ENCODE data around the gene TET1.
"Not testable (repeated sequence)": the region's sequence is repeated elsewhere in the genome, so short reads cannot be mapped to it uniquely, and the experiment has no call there.

TET1 gene

DNA sequence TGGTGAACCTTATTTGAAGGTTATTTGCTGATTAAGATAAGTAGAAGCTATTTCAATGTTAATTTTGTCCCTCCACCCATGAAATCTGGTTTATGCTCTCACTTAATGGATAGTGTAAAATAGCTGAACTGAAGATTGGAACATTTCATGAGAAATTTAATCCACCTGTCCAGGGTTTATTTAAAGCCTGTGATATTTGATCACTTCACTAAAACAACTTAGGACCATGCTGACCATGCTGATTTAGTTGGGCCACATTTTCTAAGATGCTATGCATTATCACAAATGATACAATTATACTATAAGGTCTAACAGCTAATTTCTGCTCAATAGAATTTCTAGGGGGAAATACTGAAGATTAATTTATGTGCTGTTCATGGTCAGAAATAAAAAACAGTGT lies 53.8 kb downstream of the TET1 start:
- not testable (repeated sequence) for DNase-seq (ENCODE audit: low read depth)

DNA sequence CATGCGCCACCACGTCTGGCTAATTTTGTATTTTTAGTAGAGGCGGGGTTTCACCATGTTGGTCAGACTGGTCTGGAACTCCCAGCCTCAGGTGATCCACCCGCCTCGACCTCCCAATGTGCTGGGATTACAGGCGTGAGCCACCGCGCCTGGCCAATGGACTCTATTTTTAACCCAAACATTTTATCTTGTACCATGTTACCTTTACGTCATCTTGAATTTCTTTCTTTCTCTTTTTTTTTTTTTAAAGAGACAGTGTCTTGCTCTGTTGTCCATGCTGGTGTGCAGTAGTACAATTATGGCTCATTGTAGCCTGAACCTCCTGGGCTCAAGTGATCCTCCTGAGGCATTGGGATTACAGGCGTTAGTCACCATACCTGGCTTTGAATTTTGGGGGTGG lies 57.6 kb downstream of the TET1 start:
- not testable (repeated sequence) for DNase-seq (ENCODE audit: low read depth)

- no peak for DNase-seq (ENCODE audit: low read depth)
Observed at GRCh38 chr10:68618234-68618633, 58.1 kb downstream of the TET1 start.

GRCh38 chr10:68619595-68619994 lies 59.5 kb downstream of the TET1 start:
- no peak for DNase-seq (ENCODE audit: low read depth)

DNA sequence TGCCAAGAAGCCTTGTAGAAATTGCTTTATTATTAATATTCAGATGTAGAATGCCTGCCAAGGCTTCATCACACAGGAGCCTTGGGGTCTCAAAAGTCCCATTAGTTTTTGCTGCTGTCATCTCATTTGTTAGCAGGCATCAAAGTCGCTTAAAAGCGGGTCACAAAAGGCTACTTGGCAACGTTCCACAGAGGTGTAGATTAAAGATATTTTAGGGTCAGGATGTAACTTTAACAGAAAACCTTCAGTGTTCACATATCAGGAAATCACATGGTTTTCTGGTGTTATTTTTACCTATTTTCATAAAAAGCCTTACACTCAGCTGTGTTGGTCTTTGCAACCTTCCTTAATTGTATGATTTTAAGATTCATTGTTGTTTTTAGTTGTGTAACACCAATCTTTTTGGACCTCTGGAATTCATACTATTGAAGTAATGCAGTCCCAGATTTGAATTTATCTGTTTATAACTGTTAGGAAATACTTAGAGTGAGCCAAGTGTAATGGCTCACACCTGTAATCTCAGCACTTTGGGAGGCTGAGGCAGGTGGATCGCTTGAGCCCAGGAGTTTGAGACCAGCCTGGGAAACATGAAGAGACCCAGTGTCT lies 65.3 kb downstream of the TET1 start:
- DNase-seq (ENCODE audit: low read depth) = no peak

GRCh38 chr10:68628576-68629127 lies 68.5 kb downstream of the TET1 start:
- DNase-seq (ENCODE audit: low read depth) = no peak

- not testable (repeated sequence) for DNase-seq (ENCODE audit: low read depth)
Observed at GRCh38 chr10:68632271-68632560, 72.1 kb downstream of the TET1 start.

DNA sequence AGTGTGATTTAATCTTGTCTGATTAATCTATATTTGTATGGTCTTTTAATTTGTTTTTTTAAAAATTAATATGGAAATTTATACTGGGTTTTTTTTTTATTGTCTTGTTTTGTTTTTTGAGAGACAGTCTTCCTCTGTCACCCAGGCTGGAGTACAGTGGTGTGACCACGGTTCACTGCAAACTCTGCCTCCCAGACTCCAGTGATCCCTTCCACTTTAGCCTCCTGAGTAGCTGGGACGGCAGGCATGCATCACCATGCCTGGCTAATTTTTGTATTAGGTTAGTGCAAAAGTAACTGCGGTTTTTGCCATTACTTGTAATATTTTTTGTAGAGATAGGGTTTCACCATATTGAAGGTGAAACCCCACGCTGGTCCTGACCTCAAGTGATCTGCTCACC lies 73.1 kb downstream of the TET1 start:
- DNase-seq (ENCODE audit: low read depth) = no peak

- DNase-seq (ENCODE audit: low read depth) = no peak
Observed at GRCh38 chr10:68633816-68634466, 73.8 kb downstream of the TET1 start.

DNA sequence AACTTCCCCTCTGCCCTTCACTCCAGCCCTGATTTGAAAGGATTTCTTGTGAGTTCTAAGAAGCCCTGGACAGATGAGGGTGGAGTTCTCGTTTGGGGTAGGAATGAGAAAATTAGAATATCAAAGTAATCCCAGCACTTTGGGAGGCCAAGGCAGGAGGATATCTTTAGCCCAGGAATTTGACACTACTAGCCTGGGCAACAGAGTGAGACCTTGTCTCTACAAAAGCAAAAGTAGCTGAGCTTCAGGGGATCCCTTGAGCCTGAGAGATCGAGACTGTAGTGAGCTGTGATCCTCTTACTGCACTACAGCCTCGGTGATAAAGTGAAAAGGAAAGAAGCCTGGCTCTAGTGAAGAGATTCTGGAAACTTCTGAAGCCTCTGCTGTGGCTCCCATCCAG lies 76.2 kb downstream of the TET1 start:
- no peak for DNase-seq (ENCODE audit: low read depth)

GRCh38 chr10:68643550-68643949 lies 83.4 kb downstream of the TET1 start:
- not testable (repeated sequence) for DNase-seq (ENCODE audit: low read depth)

DNA sequence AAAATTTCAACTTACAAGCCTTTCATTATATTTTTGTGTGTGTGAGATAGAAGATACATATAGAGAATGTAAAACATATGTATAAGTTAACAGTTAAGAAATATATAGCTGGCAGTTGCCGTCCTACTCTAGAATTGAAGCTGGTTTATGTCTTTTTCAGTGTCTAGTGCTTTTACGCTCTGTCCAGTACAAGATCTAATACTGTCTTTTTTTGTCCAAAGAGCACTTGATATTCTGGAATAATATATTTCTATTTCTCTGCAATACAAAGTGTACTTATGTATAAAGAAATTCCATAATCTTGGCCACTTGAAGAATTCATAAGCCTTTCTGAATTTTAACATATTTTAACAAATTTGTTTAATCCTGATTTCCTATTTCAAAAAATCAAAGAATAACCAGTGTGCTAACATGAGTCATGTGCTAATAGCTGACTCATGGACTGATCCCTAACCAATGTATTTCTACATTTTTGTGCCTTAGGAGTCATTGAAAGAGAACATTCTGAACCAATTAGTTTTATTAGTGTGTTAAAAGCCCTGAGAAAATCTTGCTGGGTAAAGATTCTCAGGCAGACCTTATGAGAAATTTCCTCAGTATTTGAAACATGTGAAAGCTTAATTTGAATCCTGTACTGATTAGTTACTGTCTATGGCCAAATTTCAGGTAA lies 87.7 kb downstream of the TET1 start:
- no peak for DNase-seq (ENCODE audit: low read depth)

- no peak for DNase-seq (ENCODE audit: low read depth)
Observed at GRCh38 chr10:68655620-68656126, 95.5 kb downstream of the TET1 start.

DNA sequence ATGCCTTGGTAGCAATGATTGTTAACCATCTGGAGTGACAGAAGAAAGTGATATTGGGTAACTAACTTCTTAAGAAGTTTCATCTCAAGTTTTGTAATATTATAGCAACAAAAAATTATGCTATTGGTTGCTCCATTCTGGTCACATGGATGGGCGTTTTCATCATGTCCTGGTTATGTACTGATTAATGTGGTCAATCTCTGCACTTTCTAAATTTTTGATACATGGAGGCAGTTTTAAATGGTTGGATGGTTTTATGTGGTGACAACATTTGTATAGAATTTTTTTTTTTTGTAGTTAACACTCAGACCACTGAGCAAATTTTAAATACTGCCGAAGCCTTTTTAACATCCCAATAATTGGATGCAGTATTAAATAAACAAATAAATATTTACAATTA lies 105.7 kb downstream of the TET1 start:
- DNase-seq (ENCODE audit: low read depth) = no peak

GRCh38 chr10:68666280-68666760 lies 106.2 kb downstream of the TET1 start:
- no peak for DNase-seq (ENCODE audit: low read depth)

GRCh38 chr10:68668231-68668630 lies 108.1 kb downstream of the TET1 start:
- no peak for DNase-seq (ENCODE audit: low read depth)

GRCh38 chr10:68668972-68669371 lies 108.8 kb downstream of the TET1 start:
- no peak for DNase-seq (ENCODE audit: low read depth)

DNA sequence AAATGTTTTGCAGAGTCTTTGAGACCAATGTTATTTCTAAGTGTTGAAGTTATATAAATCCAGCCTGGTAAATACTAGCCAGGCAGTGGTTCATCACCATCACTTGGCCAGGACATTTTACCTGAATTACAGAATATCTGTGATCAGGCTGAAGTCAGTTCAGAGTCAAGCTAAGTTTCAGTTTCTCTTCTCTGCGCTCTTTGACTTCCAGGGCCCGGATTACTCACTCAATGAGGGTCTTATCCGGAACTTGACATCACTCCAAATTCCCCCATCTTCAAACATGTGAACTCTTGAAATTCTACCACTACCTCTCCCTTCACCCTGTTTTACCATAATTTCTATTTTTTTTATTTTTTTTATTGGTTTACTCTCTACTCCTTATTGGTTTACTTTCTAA lies 124.3 kb downstream of the TET1 start:
- no peak for DNase-seq (ENCODE audit: low read depth)

GRCh38 chr10:68696018-68696417 lies 135.9 kb downstream of the TET1 start:
- no peak for DNase-seq (ENCODE audit: low read depth)

- no peak for DNase-seq (ENCODE audit: low read depth)
Observed at GRCh38 chr10:68697106-68697505, 137.0 kb downstream of the TET1 start.

GRCh38 chr10:68700197-68700596 lies 140.1 kb downstream of the TET1 start:
- DNase-seq (ENCODE audit: low read depth) = no peak

DNA sequence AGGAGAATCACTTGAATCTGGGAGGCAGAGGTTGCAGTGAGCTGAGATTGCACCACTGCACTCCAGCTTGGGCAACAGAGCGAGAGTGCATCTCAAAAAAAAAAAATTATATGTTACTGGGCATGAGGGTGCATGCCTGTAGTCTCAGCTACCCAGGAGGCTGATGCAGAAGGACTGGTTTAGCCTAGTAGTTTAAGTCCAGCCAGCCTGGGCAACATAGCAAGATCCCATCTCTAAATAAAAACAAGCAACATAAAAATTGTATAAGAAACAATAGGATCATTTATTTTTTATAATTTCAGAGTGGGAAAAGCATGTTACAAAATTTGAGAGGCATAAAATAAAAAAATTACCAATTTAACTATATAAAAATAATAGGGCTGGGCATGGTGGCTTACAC lies 145.4 kb downstream of the TET1 start:
- no peak for DNase-seq (ENCODE audit: low read depth)

DNA sequence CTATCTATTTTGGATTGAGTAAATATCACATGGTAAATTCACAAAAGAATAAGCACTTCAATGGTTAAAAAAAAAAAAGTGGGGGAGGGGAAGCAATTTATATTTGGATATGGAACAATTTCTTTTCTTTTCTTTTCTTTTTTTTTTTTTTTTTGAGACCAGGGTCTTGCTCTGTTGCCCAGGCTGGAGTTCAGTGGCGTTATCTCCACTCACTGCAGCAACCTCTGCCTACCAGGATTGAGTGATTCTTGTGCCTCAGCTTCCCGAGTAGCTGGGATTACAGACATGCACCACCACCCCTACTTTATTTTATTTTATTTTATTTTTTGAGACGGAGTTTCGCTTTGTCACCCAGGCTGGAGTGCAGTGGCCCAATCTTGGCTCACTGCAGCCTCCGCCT lies 148.8 kb downstream of the TET1 start:
- not testable (repeated sequence) for DNase-seq (ENCODE audit: low read depth)

All from activated T-helper 1 cell treated with Interleukin-2 at 50 U/mL for 16 hours (primary cell).